Stimulated activated CD4-positive, alpha-beta T cell treated with anti-CD3 and anti-CD28 coated beads, Interleukin-1b, Interleukin-23, amount 100 ng/mL, for 1 hour (primary cell): Measurements from ENCODE around the gene HERC6.
"Not testable (repeated sequence)": the region's sequence is repeated elsewhere in the genome, so short reads cannot be mapped to it uniquely, and the experiment has no call there.

Experiments used
- DNase-seq, 2 donors: peaks; one replicate each; pipeline ENCODE4 v3.0.0-alpha.2; 2020; ENCODE audit warnings: low read depth in 2 of 2

HERC6 gene

DNA sequence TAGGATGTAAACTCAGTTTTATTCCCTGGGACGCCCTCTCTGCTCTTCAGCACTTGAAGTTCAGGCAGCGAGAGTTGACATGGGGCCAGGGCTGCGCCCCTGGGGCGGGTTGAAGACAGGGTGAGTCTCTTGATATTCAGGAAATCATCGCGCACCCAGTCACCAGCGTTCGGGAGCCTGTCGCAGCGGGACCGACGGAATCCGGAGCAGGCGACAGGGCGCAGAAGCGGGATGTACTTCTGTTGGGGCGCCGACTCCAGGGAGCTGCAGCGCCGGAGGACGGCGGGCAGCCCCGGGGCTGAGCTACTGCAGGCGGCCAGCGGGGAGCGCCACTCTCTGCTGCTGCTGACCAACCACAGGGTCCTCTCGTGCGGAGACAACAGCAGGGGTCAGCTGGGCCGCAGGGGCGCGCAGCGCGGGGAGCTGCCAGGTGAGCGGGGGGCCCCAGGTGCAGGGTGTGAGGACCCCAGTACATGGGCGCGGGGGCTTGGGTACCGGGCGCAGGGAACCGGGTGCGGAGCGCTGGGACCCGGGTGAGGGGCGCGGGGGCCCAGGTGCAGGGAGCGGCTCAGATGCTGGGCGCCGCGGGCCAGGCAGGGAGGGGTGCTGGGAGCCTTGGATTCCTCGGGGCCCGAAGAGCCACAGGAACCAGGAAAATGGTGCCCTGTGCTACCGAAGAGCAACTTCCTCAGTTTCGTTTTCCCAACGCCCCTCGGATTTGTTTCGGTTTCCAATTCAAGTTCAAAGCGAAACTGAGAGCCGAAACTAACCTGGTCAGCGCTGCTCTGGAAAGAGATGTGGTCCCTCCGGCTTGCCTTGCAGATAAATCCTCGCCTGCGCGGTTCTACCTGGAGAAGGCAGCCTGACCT lies at the start of gene HERC6:
Gene HERC6, plus strand, starts transcription at position 162 of the 869 bp plus-strand sequence. Its CDS starts 70 bp downstream, at position 232.
- DNase-seq = peak; percentile 32 to 37

DNA sequence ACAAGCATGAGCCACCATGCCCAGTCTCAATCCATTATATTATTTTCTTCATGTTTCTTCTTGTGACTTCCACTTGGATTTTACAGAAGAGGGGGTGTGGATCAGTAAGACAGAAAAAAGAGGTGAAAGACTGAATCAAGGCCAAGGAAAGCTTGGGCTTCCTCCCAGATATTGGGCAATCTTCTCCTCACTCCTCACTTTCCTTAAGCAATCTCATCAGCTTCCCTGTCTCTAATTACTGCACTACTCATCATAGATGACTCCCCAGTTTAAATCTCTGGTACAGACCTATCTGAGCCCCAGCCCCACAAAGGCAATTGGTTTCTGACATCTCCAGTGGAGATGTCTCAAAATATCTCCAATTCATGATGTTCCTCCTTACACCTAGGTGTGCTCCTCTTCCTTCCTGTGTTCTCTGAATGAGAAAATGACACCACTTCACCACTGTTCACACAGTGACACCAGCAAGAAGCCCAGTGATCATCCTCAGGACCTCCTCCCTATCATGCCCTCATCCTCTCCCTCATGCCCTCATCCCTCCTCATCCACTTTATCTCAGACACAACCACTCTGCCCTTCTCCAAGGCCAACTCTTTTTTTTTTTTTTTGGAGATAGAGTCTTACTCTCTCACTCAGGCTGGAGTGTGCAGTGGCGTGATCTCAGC lies 44.8 kb upstream of the HERC6 start:
- DNase-seq = no peak

DNA sequence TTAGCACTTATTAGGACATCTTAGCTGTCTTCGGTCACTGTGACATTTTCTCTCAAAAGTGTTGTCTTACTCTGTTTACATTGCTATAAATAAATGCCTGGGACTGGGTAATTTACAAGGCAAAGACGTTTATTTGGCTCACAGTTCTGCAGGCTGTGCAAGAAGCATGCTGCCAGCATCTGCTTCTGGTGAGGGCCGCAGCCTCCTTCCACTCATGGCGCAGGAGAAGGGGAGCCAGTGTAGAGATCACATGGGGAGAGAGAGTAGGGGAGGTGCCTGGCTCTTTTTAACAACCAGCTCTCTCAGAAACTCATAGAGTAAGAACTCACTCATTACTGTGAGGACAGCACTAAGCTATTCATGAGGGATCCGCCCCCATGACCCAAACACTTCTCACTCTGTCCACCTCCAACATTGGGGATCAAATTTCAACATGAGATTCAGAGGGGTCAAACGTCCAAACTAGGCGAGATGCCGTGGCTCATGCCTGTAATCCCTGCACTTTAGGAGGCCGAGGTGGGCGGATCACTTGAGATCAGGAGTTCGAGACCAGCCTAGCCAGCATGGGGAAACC lies 43.5 kb upstream of the HERC6 start:
- no peak for DNase-seq

DNA sequence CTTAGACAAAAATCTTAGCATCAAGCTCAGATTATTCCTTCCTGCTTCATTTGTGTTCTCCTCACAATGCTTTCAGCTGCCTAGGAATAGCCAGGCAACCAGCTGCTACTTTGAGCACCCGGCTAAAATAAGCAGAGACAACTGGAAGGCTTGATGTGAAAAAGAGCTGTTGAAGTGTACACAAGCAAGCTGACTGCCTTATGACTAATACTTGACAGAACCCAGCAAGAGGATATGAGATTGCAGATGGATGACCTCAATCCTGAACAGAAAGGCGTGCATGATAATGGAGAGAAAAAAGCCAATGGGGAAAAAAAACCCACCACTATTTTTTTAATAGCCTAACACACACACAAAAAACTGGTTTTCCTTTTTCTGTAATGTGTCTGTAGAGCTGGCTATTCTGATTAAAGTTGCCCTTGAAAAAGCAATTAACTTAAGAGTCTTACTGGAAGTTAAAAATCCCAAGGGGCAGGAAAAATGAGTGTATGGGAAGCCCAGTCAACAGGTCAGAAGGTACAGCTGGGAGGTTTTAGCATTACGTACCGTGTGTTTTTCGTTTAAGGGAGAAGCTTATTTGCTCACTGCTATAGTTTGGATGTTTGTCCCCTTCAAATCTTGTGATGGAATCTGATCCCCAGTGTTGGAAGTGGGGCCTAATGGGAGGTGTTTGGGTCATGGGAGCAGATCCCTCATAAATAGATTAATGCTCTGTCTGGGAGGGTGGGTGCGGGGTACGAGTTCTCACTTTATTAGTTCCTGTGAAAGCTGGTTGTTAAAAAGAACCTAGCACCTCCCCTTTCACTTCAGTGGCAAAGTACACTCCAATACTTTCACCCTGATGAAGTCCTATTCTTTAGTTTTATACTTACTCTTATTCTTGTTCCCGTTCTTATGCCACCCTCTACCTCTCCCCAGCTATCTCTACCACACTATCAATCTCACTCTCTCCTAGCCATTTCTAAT lies 37.1 kb upstream of the HERC6 start:
- no peak for DNase-seq

DNA sequence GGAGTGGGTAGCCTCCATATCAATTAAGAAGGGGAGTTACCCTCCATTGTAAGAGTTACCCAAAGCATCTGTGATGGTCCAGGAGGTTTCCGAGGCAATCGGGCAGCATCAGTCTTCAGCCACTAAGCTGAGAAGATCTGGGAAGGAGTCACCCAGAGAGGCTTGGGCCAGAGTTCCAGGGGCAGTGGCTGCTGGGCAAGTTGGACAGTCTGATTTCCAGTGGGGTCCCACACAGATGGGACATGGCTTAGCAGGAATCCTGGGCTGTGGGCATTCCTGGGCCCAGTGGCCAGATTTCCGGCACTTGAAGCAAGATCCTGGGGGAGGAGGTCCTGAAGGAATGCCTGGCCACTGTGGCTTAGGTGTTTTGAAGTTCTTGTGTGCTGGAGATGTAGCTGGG lies 31.8 kb upstream of the HERC6 start:
- DNase-seq = not testable (repeated sequence)

DNA sequence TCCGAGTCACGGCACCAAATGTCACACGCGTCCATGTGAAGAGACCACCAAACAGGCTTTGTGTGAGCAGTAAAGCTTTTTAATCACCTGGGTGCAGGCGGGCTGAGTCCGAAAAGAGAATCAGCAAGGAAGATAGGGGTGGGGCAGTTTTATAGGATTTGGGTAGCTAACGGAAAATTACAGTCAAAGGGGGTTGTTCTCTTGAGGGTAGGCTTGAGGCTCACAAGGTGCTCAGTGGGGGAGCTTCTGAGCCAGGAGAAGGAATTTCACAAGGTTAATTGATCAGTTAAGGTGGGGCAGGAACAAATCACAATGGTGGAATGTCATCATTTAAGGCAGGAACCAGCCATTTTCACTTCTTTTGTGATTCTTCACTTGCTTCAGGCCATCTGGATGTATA lies 29.9 kb upstream of the HERC6 start:
- DNase-seq = not testable (repeated sequence)

DNA sequence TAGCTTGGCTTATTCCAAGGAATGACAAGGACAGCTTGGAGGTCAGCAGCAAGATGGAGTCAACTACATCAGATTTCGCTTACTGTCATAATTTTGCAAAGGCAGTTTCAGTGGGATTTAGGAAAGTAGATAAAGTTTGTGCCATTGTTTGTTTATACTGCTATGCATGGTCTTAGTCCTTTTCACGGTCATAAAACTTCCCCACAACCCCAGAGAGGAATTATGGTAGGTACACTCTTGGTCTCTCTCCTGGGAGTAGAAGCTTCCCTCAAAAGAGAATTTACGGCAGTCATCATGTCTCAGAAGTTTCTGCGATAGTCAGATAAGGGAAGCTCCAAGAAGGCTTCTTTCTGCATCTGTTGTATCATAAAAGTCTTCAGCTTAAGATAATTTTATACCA lies 27.9 kb upstream of the HERC6 start:
- no peak for DNase-seq

DNA sequence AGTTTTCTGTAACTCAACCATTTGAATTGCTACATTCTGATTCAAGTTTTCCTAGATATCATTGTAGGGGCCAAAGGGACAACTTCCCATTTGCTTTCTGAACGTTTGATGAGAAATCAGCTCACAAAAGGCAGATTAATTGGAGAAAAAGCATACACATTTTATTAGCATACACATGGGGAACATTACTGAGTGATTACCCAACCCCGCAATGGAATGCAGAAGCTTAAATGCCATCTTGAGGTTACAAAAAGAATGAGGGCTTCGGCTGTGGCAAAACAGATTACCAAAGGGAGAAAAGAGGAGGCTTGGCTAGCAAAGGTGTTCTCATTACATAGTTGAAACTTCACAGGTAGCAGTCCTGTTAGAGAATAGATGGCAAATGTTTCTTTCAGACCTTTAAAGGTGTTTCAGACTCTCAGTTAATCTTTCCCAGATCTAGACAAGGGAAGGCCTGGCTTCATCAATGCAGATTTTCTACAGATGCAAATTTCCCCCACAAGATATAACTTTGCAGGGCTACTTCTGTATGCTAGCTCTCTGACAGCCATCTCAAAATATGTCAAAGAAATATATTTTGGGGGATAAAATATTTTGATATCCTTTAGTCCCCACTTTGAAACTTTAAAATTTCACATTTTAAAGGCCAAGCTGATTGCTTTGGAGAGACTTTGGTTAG lies 26.5 kb upstream of the HERC6 start:
- no peak for DNase-seq

DNA sequence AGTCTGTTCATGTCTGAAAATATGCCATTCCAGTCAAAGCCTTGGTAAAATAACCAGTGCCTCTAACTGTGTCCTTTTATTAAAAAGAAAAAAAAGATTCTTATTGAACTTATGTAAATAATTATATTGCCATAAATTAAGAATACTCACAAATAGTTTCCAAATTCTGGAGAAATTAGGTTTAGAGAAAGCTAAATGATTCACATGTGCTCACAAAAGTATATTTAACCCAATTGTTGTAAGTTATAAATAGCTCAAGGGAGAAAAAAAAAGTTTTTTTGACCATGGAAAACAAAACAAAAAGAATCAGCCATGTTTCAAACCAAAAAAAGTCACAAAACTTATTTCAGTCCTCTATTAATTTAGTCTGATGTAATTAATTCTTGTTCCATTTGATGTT lies 25.3 kb upstream of the HERC6 start:
- DNase-seq = no peak

DNA sequence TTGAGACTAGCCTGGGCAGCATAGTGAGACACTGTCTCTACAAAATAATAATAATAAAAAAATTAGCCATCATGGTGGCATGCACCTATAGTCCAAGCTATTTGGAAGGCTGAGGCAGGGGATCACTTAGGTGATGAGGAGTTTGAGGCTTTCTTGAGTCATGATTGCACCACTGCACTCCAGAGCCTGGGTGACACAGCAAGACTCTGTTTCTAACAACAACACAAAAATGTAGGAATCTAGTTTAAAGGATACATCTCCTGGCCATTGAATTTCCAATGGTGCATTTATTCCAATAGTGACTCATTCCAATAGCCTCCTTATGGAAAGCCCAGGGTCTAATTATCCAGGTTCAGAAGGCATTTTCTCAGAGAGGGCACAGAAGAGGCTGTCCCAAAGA lies 21.9 kb upstream of the HERC6 start:
- no peak for DNase-seq

DNA sequence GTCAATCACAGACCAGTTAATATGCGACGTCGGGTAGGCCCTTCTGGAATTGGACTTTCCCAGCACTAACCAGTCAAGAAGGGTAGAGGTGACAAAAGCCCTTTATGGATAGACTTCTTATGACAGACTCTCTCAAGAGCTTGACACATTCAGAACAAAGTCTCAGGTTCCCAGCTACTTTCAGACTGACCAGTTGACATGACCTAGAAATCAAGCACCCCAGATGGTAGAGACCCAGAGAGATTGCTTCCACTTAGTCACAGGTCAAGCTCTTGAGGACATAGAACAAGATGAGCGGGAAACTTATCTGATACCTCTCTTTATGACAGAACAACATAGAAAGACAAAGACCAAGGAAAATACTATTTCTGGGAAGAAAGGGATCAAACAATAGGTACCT lies 21.4 kb upstream of the HERC6 start:
- no peak for DNase-seq

DNA sequence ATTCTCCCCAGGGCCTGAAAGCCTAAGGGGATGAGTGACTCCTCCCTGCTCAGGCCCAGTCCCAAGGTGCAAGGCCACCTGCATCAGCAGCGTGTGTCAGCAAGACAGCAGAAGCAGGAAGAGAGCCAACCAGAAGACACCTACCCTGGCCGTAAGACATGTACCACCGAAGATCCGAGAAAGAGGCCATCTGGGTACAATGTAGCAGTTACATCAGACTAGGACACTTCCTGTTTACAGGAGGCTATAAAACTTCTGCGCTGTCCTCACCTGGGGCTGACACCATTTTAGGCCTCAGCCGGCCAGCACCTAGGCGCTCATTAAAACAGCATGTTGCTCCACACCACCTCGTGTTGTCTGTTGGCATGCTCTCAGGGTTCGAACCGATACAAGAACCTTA lies 19.1 kb upstream of the HERC6 start:
- no peak for DNase-seq

DNA sequence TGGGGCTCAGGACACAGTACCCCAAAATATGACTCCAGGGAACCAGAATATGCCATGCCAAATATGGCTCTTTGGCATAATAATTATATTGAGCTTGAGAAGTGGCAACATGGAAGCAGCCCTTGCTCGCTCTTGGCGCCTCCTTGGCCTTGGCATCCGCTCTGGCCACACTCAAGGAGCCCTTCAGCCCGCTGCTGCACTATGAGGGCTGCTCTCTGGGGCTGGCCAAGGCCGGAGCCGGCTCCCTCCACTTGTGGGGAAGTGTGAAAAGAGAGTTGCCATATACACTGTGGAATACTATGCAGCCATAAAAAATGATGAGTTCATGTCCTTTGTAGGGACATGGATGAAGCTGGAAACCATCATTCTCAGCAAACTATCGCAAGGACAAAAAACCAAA lies 18.4 kb upstream of the HERC6 start:
- DNase-seq = no peak

DNA sequence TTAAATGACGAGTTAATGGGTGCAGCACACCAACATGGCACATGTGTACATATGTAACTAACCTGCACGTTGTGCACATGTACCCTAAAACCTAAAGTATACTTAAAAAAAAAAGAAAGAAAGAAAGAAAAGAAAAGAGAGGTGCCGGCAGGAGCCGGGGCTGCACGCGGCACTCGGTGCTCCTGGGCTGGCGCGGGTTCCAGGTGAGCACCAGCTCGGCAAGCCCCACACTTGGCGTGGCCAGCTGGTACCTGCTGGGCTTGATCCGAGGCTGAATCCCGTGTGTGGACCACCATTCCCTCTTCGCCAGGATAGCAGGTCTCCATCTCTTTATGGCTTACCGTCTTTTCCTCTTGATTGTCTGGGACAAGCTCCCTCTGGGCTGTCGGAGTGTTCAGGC lies 17.9 kb upstream of the HERC6 start:
- no peak for DNase-seq

DNA sequence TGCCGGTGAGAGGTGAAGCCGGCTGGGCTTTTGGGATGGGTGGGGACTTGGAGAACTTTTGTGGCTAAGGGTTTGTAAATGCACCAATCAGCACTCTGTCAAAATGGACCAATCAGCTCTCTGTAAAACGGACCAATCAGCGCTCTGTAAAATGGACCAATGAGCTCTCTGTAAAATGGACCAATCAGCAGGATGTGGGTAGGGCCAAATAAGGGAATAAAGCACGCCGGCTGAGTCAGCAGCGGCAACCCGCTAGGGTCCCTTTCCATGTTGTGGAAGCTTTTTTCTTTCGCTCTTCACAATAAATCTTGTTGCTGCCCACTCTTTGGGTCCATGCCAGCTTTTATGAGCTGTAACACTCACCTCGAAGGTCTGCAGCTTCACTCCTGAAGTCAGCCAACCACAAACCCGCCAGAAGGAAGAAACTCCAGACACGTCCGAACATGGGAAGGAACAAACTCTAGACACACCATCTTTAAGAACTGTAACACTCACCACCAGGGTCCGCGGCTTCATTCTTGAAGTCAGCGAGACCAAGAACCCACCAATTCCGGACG lies 17.4 kb upstream of the HERC6 start:
- DNase-seq = not testable (repeated sequence)

DNA sequence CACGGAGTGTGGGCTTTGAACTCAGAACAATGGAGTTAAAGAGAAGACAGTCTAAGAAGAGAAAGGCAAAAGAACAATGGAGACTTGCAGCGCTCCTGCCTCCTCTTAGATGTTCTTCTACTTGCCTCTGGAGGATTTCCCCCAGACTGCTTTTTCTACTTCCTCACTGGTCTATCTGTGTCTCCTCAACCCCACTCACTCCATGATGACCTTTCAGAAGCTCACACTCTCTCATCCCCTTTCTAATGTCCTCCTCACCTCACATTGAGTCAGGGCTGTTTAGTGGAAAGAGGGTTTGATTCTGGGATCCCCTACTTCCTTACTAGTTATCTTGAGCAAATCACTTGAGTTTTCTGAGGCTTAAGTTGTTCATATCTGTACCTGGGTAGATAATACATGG lies 12.2 kb upstream of the HERC6 start:
- no peak for DNase-seq

DNA sequence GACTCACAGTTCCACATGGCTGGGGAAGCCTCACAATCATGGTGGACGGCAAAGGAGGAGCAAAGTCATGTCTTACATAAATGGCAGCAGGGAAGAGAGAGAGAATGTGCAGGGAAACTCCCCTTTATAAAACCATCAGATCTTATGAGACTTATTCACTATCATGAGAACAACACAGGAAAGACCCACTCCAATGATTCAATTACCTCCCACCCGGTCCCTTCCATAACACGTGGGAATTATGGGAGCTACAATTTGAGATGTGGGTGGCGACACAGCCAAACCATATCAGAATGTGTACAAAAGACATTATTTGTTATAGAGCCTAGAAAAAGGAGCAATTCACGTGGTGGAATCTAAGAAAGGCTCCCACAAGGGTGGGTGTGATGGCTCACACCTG lies 10.8 kb upstream of the HERC6 start:
- DNase-seq = no peak

DNA sequence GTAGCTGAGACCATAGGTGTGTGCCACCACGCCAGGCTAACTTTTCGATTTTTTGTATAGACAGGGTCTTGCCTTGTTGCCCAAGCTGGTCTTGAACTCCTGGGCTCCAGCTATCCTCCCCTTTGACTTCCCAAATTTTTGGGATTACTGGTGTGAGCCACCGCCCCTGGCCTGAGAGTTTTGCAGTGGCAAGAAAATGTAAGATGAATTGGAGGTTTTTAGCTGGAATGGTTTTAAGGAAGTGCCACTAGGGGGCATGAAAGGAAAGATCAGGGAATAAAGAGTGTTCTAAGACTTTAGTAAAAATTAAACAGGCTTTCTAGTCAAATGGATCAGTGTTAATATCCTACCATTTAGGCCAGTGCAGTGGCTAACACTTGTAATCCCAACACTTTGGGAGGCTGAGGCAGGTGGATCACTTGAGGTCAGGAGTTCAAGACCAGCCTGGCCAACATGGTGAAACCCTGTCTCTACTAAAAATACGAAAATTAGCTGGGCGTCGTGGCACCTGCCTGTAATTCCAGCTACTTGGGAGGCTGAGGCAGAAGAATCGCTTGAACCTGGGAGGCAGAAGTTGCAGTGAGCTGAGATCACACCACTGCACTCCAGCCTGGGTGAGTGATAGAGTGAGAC lies 9.4 kb upstream of the HERC6 start:
- not testable (repeated sequence) for DNase-seq

DNA sequence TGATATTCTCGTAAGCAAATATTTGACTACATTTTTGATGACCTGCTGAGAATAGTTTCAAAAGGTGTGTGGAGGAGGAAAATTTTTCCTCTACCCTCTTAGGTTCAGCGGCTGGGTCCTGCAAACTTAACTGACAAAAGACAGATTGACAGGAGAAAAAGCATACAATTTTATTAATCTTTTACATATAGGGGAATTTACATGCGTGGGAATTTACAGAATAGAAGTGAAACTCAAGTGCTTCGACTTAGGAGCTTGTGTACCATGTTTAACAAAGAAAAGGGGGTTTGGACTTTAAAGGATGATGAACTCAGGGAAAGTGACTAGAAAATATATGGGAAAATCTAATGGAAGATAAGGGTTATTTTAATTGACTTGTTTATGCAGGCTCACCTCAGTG lies 2.5 kb downstream of the HERC6 start:
- no peak for DNase-seq

DNA sequence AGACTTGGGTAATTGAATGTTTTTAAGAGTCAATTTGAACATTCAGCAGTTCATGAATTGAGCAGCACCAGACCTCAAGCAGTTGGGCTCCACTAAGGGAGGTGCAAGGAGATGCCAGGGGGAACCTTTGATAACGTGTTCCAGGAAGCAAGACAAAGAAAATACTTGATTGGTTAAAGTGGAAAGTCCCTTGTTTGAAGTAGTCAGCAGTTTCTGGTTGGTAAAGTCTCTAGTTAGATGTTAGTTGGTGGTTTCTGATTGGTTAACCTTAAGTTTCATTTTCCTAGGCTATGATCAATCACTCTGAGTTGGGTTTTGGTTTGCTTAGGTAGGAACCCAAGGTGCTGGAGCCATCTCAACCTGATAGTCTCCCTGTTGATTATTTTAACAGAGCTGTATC lies 4.0 kb downstream of the HERC6 start:
- no peak for DNase-seq
